H9 (cell line): ENCODE data around the gene ZNF20. TPM values are rescaled to one million over a fixed set of nuclear protein-coding genes. Genes with fewer than 3 reads are reported as not detected.

Source experiments
- DNase-seq: peaks from one replicate; pipeline ENCODE4 v3.0.0-alpha.2; 2017
- H2AFZ ChIP-seq: one replicate; pipeline ENCODE4 v1.6.1; 2013; ENCODE audit warnings: mild to moderate bottlenecking, low read length, control low read depth, moderate library complexity
- H2AK5ac ChIP-seq: 2 replicates; pipeline ENCODE4 v1.6.1; 2013; ENCODE audit warnings: low read length, control low read depth, mixed read lengths; ENCODE audit not compliant: insufficient read length
- H2BK120ac ChIP-seq: one replicate; pipeline ENCODE4 v1.6.1; 2013; ENCODE audit warnings: low read depth, mild to moderate bottlenecking, low read length, control low read depth, inconsistent platforms; ENCODE audit not compliant: poor library complexity, severe bottlenecking
- H2BK12ac ChIP-seq: 2 replicates; pipeline ENCODE4 v1.6.1; 2013; ENCODE audit warnings: low read length, control low read depth, mixed read lengths, low read depth; ENCODE audit not compliant: insufficient read length
- H2BK15ac ChIP-seq: 2 replicates; pipeline ENCODE4 v1.6.1; 2013; ENCODE audit warnings: low read depth, low read length, control low read depth
- H2BK20ac ChIP-seq: one replicate; pipeline ENCODE4 v1.6.1; 2013; ENCODE audit warnings: low read depth, mild to moderate bottlenecking, low read length, control low read depth, inconsistent platforms; ENCODE audit not compliant: poor library complexity, severe bottlenecking
- H2BK5ac ChIP-seq: 2 replicates; pipeline ENCODE4 v1.6.1; 2013; ENCODE audit warnings: low read length, control low read depth, mixed read lengths; ENCODE audit not compliant: insufficient read length
- H3K14ac ChIP-seq: 2 replicates; pipeline ENCODE4 v1.6.1; 2013; ENCODE audit warnings: low read length, control low read depth; ENCODE audit not compliant: insufficient read depth
- H3K18ac ChIP-seq: 2 replicates; pipeline ENCODE4 v1.6.1; 2013; ENCODE audit warnings: low read depth, mild to moderate bottlenecking, mixed read lengths, low read length, control low read depth; ENCODE audit not compliant: insufficient read length
- H3K23ac ChIP-seq: 2 replicates; pipeline ENCODE4 v1.6.1; 2013; ENCODE audit warnings: low read length, control low read depth, mixed read lengths, low read depth; ENCODE audit not compliant: insufficient read length
- H3K23me2 ChIP-seq: 2 replicates; pipeline ENCODE4 v1.6.1; 2013; ENCODE audit warnings: low read depth, mild to moderate bottlenecking, mixed read lengths, low read length, control low read depth; ENCODE audit not compliant: insufficient read length, poor library complexity, severe bottlenecking
- H3K27ac ChIP-seq: 2 replicates; pipeline ENCODE4 v1.5.1; 2013; ENCODE audit warnings: low read length, control low read depth, mixed read lengths, low read depth; ENCODE audit not compliant: insufficient read length
- H3K27me3 ChIP-seq: 2 replicates; pipeline ENCODE4 v1.6.1; 2013; ENCODE audit warnings: low read length, control low read depth, inconsistent platforms; ENCODE audit not compliant: insufficient read depth
- H3K4ac ChIP-seq: 2 replicates; pipeline ENCODE4 v1.6.1; 2013; ENCODE audit warnings: low read depth, mild to moderate bottlenecking, control low read depth, inconsistent platforms, low read length, moderate library complexity
- H3K4me1 ChIP-seq: 2 replicates; pipeline ENCODE4 v1.6.1; 2013; ENCODE audit warnings: low read length, control low read depth, inconsistent platforms; ENCODE audit not compliant: insufficient read depth
- H3K4me2 ChIP-seq: 2 replicates; pipeline ENCODE4 v1.6.1; 2013; ENCODE audit warnings: low read length, control low read depth, mixed read lengths; ENCODE audit not compliant: insufficient read length, insufficient read depth
- H3K56ac ChIP-seq: 2 replicates; pipeline ENCODE4 v1.6.1; 2013; ENCODE audit warnings: low read depth, mild to moderate bottlenecking, mixed read lengths, low read length, control low read depth; ENCODE audit not compliant: insufficient read length
- H3K79me1 ChIP-seq: 2 replicates; pipeline ENCODE4 v1.6.1; 2013; ENCODE audit warnings: low read depth, mild to moderate bottlenecking, moderate library complexity, low read length, control low read depth, inconsistent platforms; ENCODE audit not compliant: insufficient read depth, poor library complexity, severe bottlenecking
- H3K79me2 ChIP-seq: 2 replicates; pipeline ENCODE4 v1.6.1; 2013; ENCODE audit warnings: low read length, control low read depth, inconsistent platforms; ENCODE audit not compliant: insufficient read depth
- H3K9ac ChIP-seq: 2 replicates; pipeline ENCODE4 v1.6.1; 2013; ENCODE audit warnings: low read length, control low read depth, mixed read lengths; ENCODE audit not compliant: insufficient read length; ENCODE audit errors: extremely low read depth
- H3K9me3 ChIP-seq: one replicate; pipeline ENCODE4 v1.6.1; 2013; ENCODE audit warnings: low read depth, low read length, inconsistent platforms; ENCODE audit not compliant: control insufficient read depth
- H3T11ph ChIP-seq: one replicate; pipeline ENCODE4 v1.6.1; 2013; ENCODE audit warnings: mild to moderate bottlenecking, low read length, control low read depth, inconsistent platforms
- H4K20me1 ChIP-seq: one replicate; pipeline ENCODE4 v1.6.1; 2013; ENCODE audit not compliant: control insufficient read depth, insufficient read length, insufficient read depth
- H4K5ac ChIP-seq: 2 replicates; pipeline ENCODE4 v1.6.1; 2013; ENCODE audit warnings: low read depth, mild to moderate bottlenecking, mixed read lengths, low read length, control low read depth; ENCODE audit not compliant: insufficient read length
- H4K8ac ChIP-seq: replicated peaks from 2 replicates; pipeline ENCODE4 v1.6.1; 2013; ENCODE audit warnings: low read length, control low read depth, mixed read lengths, low read depth; ENCODE audit not compliant: insufficient read length
- H4K91ac ChIP-seq: 2 replicates; pipeline ENCODE4 v1.6.1; 2013; ENCODE audit warnings: low read depth, mild to moderate bottlenecking, moderate library complexity, mixed read lengths, low read length, control low read depth; ENCODE audit not compliant: insufficient read length
- H3K27ac Mint-ChIP-seq, 3 experiments: 2 replicates in 2 of 3; 3 replicates in 1 of 3; pipeline ENCODE4 v1.8.0; 2020 to 2021; ENCODE audit warnings: mixed read lengths in 3 of 3, mild to moderate bottlenecking in 1 of 3, moderate library complexity in 1 of 3
- H3K27me3 Mint-ChIP-seq: 2 replicates; pipeline ENCODE4 v1.8.0; 2021; ENCODE audit warnings: low read depth, mild to moderate bottlenecking, moderate library complexity, mixed read lengths
- H3K36me3 Mint-ChIP-seq, 3 experiments: 2 replicates in 2 of 3; 3 replicates in 1 of 3; pipeline ENCODE4 v1.8.0; 2020 to 2021; ENCODE audit warnings: low read depth in 3 of 3, mixed read lengths in 3 of 3; ENCODE audit not compliant: insufficient read depth in 1 of 3
- H3K4me1 Mint-ChIP-seq, 2 experiments: 2 replicates each; pipeline ENCODE4 v1.8.0; 2020; ENCODE audit warnings: mixed read lengths in 2 of 2
- H3K4me3 Mint-ChIP-seq, 2 experiments: 2 replicates in 1 of 2; 3 replicates in 1 of 2; pipeline ENCODE4 v1.8.0; 2020 to 2021; ENCODE audit warnings: mild to moderate bottlenecking in 2 of 2, mixed read lengths in 2 of 2, moderate library complexity in 1 of 2
- H3K9me3 Mint-ChIP-seq, 2 experiments: 2 replicates in 1 of 2; 3 replicates in 1 of 2; pipeline ENCODE4 v1.8.0; 2020; ENCODE audit warnings: mild to moderate bottlenecking in 2 of 2, mixed read lengths in 2 of 2, moderate library complexity in 1 of 2
- WGBS: extraction: QIAGEN DNeasy Blood & Tissue Kit; methylation state at CpG from one replicate; pipeline ENCODE4 v1.1.7; 2013; ENCODE audit warnings: missing lambda C conversion rate, low lambda C conversion rate, mixed read lengths; ENCODE audit not compliant: insufficient read length; ENCODE audit errors: extremely low coverage; 5-methylcytosine and 5-hydroxymethylcytosine counted together
- total RNA-seq: library from RNA; stranded (reverse); gene quantifications from 2 replicates; pipeline ENCODE4 v1.2.1, GENCODE V29; 2021
- TF ChIP-seq, protein P1 (sequence below): fragments of 200-600 bp; sonication (generic); conservative IDR thresholded peaks from 3 replicates; pipeline ENCODE4 v1.8.0; 2021; ENCODE audit warnings: antibody characterized with exemption, mild to moderate bottlenecking

The ZNF20 gene
- total RNA-seq, 1 experiment from 2014 or later, result 5.6 TPM

DNA sequence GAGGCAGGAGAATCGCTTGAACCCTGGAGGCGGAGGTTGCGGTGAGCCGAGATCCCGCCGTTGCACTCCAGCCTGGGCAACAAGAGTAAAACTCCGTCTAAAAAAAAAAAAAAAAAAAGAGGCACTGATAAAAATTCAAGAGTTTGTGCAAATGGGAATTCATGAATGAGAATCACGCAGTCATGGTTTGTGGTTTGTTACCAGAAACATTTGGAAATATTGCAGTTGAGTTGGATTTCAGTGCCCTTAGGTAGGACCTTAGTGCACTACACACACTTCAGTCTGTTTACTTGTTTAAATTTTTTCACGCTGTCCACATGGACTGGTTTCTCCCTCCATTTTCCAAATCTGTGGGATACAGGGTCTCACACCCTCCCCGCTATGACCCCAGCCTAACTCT lies 47.2 kb downstream of the ZNF20 start:
- Histone ChIP-seq H3K27me3 (no peaks in the 10 kb centered on the region), H4K5ac (no peak overlapping the region), H4K91ac (no peak overlapping the region), H2BK20ac (no peak overlapping the region), H2BK15ac (no peak overlapping the region), H3T11ph (no peak overlapping the region), H4K8ac (no peak overlapping the region), H2AK5ac (no peak overlapping the region), H3K9ac (peak overlapping the region; percentile 98), H2AFZ (no peak overlapping the region), H3K4me2 (peak overlapping the region; percentile 83), H3K27ac (no peak overlapping the region), H3K79me2 (peaks cover 4% of the 10 kb centered on the region; the same call in 1 of the 2 replicates), H4K20me1 (no peaks in the 10 kb centered on the region), H3K23ac (no peak overlapping the region), H3K4ac (no peak overlapping the region; the same call in 1 of the 2 replicates), H3K9me3 (no peaks in the 10 kb centered on the region), H3K56ac (no peak overlapping the region), H3K18ac (no peak overlapping the region), H3K79me1 (peaks cover 5% of the 10 kb centered on the region), H2BK120ac (no peak overlapping the region), H2BK12ac (no peak overlapping the region), H3K4me1 (no peaks in the 10 kb centered on the region), H2BK5ac (no peak overlapping the region), H3K23me2 (peaks cover 4% of the 10 kb centered on the region), H3K14ac (no peak overlapping the region)
- H3K9me3 Mint-ChIP-seq, result peaks cover 23 to 36% of the 10 kb centered on the region in 2 experiments
- WGBS, result no CpG with 5 or more reads among the region's 10 CpGs
- peak overlapping the region in 1 of 3 experiments; percentile 83; a peak in 4 of 7 replicates for H3K27ac Mint-ChIP-seq
- H3K4me1 Mint-ChIP-seq, result peaks cover 12 to 19% of the 10 kb centered on the region in 2 experiments
- H3K36me3 Mint-ChIP-seq, result peaks cover 39 to 44% (median 39%) of the 10 kb centered on the region in 3 experiments
- peak overlapping the region; percentile 88 to 94 for H3K4me3 Mint-ChIP-seq
- H3K27me3 Mint-ChIP-seq, result no peaks in the 10 kb centered on the region
- DNase-seq, result no peak
- TF ChIP-seq, protein P1, sequence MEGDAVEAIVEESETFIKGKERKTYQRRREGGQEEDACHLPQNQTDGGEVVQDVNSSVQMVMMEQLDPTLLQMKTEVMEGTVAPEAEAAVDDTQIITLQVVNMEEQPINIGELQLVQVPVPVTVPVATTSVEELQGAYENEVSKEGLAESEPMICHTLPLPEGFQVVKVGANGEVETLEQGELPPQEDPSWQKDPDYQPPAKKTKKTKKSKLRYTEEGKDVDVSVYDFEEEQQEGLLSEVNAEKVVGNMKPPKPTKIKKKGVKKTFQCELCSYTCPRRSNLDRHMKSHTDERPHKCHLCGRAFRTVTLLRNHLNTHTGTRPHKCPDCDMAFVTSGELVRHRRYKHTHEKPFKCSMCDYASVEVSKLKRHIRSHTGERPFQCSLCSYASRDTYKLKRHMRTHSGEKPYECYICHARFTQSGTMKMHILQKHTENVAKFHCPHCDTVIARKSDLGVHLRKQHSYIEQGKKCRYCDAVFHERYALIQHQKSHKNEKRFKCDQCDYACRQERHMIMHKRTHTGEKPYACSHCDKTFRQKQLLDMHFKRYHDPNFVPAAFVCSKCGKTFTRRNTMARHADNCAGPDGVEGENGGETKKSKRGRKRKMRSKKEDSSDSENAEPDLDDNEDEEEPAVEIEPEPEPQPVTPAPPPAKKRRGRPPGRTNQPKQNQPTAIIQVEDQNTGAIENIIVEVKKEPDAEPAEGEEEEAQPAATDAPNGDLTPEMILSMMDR, result no peak
